A549 (cell line): Measurements from ENCODE around the gene ESYT3.

ENCODE experiments used
- CTCF ChIP-seq: fragments of >200 bp; sonication (Bioruptor Twin); formaldehyde crosslinking; IDR thresholded peaks from 3 replicates; pipeline ENCODE4 v1.5.1; 2016
- USF2 ChIP-seq: fragments of 450-650 bp; IDR thresholded peaks from 2 replicates; pipeline ENCODE4 v1.6.1; 2014; ENCODE audit warnings: antibody characterized with exemption

- TF ChIP-seq CTCF = no peak
- no peak for TF ChIP-seq USF2
Observed at GRCh38 chr3:138459619-138460535, 25.5 kb downstream of the ESYT3 start.
